ENCODE measurements around the gene CERT1.

- TF ChIP-seq MEF2A (IDR thresholded peaks at IDR 0.05; ENCODE audit: borderline replicate concordance, low read depth) (no peak), NFIC (IDR thresholded peaks at IDR 0.05; ENCODE audit: borderline replicate concordance) (no peak), CHD2 (IDR thresholded peaks at IDR 0.05; ENCODE audit: low read length, partially characterized antibody) (no peak), POLR2AphosphoS5 (IDR thresholded peaks at IDR 0.05; ENCODE audit: low read depth, low read length) (no peak), EP300 (IDR thresholded peaks at IDR 0.05; ENCODE audit: borderline replicate concordance in 1 of 2, low read depth in 1 of 2, low read length in 1 of 2) (no peak), GATA2 (CRISPR knock-in tag; IDR thresholded peaks at IDR 0.05) (no peak), SMC3 (IDR thresholded peaks at IDR 0.05; ENCODE audit: low read depth, low read length) (no peak), TAF1 (IDR thresholded peaks at IDR 0.05; ENCODE audit: borderline replicate concordance, low read depth, low read length) (no peak), YY1 (IDR thresholded peaks at IDR 0.05; ENCODE audit: low read depth) (no peak), MAX (IDR thresholded peaks at IDR 0.05; ENCODE audit: low read depth) (no peak), RCOR1 (IDR thresholded peaks at IDR 0.05; ENCODE audit: low read length) (no peak)
- TF ChIP-seq, protein P1, sequence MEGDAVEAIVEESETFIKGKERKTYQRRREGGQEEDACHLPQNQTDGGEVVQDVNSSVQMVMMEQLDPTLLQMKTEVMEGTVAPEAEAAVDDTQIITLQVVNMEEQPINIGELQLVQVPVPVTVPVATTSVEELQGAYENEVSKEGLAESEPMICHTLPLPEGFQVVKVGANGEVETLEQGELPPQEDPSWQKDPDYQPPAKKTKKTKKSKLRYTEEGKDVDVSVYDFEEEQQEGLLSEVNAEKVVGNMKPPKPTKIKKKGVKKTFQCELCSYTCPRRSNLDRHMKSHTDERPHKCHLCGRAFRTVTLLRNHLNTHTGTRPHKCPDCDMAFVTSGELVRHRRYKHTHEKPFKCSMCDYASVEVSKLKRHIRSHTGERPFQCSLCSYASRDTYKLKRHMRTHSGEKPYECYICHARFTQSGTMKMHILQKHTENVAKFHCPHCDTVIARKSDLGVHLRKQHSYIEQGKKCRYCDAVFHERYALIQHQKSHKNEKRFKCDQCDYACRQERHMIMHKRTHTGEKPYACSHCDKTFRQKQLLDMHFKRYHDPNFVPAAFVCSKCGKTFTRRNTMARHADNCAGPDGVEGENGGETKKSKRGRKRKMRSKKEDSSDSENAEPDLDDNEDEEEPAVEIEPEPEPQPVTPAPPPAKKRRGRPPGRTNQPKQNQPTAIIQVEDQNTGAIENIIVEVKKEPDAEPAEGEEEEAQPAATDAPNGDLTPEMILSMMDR (IDR thresholded peaks at IDR 0.05): no peak
These were observed 30.4 kb downstream of the CERT1 start for GRCh38 chr5:75481024-75481423.

Measured in SK-N-SH (cell line).